K562 (cell line): ENCODE results near the gene PICK1. TPM values are rescaled to one million over a fixed set of nuclear protein-coding genes. Genes with fewer than 3 reads are reported as not detected.

Source experiments
- BDP1 ChIP-seq: IDR thresholded peaks from 3 replicates; pipeline ENCODE4 v1.6.1; 2011; ENCODE audit not compliant: insufficient read length, insufficient read depth
- ETV5 ChIP-seq: sonication (generic); formaldehyde crosslinking; IDR thresholded peaks from 2 replicates; pipeline ENCODE4 v1.4.0; 2020; ENCODE audit warnings: low read depth, mild to moderate bottlenecking, missing genetic modification reagents
- GABPA ChIP-seq: fragments of 200-800 bp; sonication (Bioruptor generic); conservative IDR thresholded peaks from 2 replicates; pipeline ENCODE4 v1.6.1; 2016; ENCODE audit warnings: low read depth, missing genetic modification characterization, missing compliant biosample characterization
- POLR2A ChIP-seq: fragments of 450-650 bp; conservative IDR thresholded peaks from 2 replicates; pipeline ENCODE4 v1.6.1; 2016
- TFAM ChIP-seq: fragments of 250-450 bp; sonication (Bioruptor Pico); conservative IDR thresholded peaks from 2 replicates; pipeline ENCODE4 v1.5.0; 2021; ENCODE audit warnings: mild to moderate bottlenecking, moderate library complexity
- ZNF717 ChIP-seq: fragments of 250-450 bp; sonication (Bioruptor Pico); IDR thresholded peaks from 2 replicates; pipeline ENCODE4 v1.5.0; 2021
- polyA plus RNA-seq, 8 experiments: library from polyadenylated mRNA; depleted of rRNA in 4 of 8; stranded (reverse) in 5 of 8; unstranded in 3 of 8; fragments of >200 nt; fragmentation: Nextera tagmentation in 2 of 8; fragmentation: Illumina TruSeq in 1 of 8; extraction: Ambion mirVana in 2 of 8; extraction: Trizol in 1 of 8; gene quantifications; 2 replicates each; pipeline versions ENCODE4 v1.2.1 to v1.2.3, GENCODE V29; 2011 to 2014; ENCODE audit warnings: inconsistent platforms in 1 of 8, missing spikeins in 1 of 8
- total RNA-seq, 7 experiments: library from RNA; depleted of rRNA in 6 of 7; stranded (reverse); fragments of >200 nt in 6 of 7; fragmentation: Illumina TruSeq in 2 of 7; extraction: Trizol in 2 of 7; gene quantifications; 2 replicates each; pipeline versions ENCODE4 v1.2.1 to v1.2.3, GENCODE V29; 2011 to 2021; ENCODE audit warnings: low replicate concordance in 1 of 7
- TF ChIP-seq, protein P1 (sequence below): fragments of 450-650 bp; IDR thresholded peaks from 2 replicates; pipeline ENCODE4 v1.7.0; 2016; ENCODE audit warnings: borderline replicate concordance
- TF ChIP-seq, protein P2 (sequence below), 2 experiments: fragments of 450-650 bp; IDR thresholded peaks; 2 replicates each; pipeline ENCODE4 v1.6.1; 2018; ENCODE audit warnings: mild to moderate bottlenecking in 2 of 2, low read depth in 1 of 2; ENCODE audit not compliant: partially characterized antibody in 2 of 2
- TF ChIP-seq, protein P3 (sequence below): fragments of 450-650 bp; IDR thresholded peaks from 2 replicates; pipeline ENCODE4 v1.6.1; 2016; ENCODE audit warnings: mild to moderate bottlenecking, moderate library complexity

Gene PICK1
- total and polyA plus RNA-seq, 9 of the 15 experiments (the other 6 are each of a cell fraction or from before 2014, with no cell fraction given) = 0.06 to 11.0 (median 7.9) TPM; not detected in 1

DNA sequence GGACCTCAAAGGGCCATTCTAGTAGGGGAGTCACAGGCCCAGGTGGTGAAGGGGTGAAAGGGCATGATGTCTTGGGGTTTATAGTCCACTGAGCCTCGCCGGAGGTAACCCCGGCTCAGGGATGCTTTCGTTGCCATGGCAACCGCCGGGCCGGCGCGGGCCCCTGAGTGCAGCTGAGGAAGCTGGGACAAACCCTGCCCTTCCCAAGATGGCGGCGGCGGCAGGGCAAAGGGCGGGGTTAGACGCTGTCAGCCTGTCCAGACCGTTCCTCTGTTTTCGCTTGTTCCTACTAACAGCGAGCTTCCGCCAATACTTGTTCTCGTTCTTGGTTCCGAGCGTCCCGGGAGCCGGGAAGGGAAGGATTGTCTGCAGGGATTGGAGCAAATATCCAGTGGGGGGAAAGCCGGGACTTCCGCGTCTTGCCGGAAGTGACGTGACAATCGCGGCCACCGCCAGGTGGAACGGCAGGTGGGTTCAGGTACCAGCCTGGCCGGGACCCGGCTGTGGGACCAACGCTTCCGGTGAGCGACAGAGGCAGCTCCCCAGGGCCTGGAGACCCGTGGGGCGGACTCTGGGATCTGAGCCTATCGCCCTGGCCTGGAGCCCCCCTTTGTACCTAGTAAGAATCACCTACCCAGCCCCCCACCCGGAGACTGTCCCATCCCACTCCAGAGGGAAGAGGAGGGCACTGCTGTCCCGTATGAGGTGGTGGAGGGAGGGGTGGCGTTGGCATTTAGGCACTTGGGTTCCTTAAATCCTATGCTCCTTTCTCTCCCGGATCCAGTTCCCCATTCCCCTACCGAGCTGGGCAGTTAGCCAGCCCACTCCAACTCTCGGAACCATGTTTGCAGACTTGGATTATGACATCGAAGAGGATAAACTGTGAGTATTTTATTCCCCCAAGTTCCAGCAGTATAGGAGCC lies at the start of gene PICK1 (continued):
- TF ChIP-seq, protein P1, sequence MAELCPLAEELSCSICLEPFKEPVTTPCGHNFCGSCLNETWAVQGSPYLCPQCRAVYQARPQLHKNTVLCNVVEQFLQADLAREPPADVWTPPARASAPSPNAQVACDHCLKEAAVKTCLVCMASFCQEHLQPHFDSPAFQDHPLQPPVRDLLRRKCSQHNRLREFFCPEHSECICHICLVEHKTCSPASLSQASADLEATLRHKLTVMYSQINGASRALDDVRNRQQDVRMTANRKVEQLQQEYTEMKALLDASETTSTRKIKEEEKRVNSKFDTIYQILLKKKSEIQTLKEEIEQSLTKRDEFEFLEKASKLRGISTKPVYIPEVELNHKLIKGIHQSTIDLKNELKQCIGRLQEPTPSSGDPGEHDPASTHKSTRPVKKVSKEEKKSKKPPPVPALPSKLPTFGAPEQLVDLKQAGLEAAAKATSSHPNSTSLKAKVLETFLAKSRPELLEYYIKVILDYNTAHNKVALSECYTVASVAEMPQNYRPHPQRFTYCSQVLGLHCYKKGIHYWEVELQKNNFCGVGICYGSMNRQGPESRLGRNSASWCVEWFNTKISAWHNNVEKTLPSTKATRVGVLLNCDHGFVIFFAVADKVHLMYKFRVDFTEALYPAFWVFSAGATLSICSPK = no peak
- no peak for TF ChIP-seq BDP1
- TF ChIP-seq, protein P2, sequence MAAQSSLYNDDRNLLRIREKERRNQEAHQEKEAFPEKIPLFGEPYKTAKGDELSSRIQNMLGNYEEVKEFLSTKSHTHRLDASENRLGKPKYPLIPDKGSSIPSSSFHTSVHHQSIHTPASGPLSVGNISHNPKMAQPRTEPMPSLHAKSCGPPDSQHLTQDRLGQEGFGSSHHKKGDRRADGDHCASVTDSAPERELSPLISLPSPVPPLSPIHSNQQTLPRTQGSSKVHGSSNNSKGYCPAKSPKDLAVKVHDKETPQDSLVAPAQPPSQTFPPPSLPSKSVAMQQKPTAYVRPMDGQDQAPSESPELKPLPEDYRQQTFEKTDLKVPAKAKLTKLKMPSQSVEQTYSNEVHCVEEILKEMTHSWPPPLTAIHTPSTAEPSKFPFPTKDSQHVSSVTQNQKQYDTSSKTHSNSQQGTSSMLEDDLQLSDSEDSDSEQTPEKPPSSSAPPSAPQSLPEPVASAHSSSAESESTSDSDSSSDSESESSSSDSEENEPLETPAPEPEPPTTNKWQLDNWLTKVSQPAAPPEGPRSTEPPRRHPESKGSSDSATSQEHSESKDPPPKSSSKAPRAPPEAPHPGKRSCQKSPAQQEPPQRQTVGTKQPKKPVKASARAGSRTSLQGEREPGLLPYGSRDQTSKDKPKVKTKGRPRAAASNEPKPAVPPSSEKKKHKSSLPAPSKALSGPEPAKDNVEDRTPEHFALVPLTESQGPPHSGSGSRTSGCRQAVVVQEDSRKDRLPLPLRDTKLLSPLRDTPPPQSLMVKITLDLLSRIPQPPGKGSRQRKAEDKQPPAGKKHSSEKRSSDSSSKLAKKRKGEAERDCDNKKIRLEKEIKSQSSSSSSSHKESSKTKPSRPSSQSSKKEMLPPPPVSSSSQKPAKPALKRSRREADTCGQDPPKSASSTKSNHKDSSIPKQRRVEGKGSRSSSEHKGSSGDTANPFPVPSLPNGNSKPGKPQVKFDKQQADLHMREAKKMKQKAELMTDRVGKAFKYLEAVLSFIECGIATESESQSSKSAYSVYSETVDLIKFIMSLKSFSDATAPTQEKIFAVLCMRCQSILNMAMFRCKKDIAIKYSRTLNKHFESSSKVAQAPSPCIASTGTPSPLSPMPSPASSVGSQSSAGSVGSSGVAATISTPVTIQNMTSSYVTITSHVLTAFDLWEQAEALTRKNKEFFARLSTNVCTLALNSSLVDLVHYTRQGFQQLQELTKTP (IDR thresholded peaks at IDR 0.05; ENCODE audit: low read depth in 1 of 2, partially characterized antibody in 2 of 2) = no peak
- TF ChIP-seq ZNF717 (CRISPR knock-in tag) = no peak
- peak; percentile 58 for TF ChIP-seq POLR2A
- TF ChIP-seq, protein P3, sequence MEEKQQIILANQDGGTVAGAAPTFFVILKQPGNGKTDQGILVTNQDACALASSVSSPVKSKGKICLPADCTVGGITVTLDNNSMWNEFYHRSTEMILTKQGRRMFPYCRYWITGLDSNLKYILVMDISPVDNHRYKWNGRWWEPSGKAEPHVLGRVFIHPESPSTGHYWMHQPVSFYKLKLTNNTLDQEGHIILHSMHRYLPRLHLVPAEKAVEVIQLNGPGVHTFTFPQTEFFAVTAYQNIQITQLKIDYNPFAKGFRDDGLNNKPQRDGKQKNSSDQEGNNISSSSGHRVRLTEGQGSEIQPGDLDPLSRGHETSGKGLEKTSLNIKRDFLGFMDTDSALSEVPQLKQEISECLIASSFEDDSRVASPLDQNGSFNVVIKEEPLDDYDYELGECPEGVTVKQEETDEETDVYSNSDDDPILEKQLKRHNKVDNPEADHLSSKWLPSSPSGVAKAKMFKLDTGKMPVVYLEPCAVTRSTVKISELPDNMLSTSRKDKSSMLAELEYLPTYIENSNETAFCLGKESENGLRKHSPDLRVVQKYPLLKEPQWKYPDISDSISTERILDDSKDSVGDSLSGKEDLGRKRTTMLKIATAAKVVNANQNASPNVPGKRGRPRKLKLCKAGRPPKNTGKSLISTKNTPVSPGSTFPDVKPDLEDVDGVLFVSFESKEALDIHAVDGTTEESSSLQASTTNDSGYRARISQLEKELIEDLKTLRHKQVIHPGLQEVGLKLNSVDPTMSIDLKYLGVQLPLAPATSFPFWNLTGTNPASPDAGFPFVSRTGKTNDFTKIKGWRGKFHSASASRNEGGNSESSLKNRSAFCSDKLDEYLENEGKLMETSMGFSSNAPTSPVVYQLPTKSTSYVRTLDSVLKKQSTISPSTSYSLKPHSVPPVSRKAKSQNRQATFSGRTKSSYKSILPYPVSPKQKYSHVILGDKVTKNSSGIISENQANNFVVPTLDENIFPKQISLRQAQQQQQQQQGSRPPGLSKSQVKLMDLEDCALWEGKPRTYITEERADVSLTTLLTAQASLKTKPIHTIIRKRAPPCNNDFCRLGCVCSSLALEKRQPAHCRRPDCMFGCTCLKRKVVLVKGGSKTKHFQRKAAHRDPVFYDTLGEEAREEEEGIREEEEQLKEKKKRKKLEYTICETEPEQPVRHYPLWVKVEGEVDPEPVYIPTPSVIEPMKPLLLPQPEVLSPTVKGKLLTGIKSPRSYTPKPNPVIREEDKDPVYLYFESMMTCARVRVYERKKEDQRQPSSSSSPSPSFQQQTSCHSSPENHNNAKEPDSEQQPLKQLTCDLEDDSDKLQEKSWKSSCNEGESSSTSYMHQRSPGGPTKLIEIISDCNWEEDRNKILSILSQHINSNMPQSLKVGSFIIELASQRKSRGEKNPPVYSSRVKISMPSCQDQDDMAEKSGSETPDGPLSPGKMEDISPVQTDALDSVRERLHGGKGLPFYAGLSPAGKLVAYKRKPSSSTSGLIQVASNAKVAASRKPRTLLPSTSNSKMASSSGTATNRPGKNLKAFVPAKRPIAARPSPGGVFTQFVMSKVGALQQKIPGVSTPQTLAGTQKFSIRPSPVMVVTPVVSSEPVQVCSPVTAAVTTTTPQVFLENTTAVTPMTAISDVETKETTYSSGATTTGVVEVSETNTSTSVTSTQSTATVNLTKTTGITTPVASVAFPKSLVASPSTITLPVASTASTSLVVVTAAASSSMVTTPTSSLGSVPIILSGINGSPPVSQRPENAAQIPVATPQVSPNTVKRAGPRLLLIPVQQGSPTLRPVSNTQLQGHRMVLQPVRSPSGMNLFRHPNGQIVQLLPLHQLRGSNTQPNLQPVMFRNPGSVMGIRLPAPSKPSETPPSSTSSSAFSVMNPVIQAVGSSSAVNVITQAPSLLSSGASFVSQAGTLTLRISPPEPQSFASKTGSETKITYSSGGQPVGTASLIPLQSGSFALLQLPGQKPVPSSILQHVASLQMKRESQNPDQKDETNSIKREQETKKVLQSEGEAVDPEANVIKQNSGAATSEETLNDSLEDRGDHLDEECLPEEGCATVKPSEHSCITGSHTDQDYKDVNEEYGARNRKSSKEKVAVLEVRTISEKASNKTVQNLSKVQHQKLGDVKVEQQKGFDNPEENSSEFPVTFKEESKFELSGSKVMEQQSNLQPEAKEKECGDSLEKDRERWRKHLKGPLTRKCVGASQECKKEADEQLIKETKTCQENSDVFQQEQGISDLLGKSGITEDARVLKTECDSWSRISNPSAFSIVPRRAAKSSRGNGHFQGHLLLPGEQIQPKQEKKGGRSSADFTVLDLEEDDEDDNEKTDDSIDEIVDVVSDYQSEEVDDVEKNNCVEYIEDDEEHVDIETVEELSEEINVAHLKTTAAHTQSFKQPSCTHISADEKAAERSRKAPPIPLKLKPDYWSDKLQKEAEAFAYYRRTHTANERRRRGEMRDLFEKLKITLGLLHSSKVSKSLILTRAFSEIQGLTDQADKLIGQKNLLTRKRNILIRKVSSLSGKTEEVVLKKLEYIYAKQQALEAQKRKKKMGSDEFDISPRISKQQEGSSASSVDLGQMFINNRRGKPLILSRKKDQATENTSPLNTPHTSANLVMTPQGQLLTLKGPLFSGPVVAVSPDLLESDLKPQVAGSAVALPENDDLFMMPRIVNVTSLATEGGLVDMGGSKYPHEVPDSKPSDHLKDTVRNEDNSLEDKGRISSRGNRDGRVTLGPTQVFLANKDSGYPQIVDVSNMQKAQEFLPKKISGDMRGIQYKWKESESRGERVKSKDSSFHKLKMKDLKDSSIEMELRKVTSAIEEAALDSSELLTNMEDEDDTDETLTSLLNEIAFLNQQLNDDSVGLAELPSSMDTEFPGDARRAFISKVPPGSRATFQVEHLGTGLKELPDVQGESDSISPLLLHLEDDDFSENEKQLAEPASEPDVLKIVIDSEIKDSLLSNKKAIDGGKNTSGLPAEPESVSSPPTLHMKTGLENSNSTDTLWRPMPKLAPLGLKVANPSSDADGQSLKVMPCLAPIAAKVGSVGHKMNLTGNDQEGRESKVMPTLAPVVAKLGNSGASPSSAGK = no peak
- peak; percentile 96 for TF ChIP-seq GABPA
- TF ChIP-seq ETV5 (CRISPR knock-in tag) = peak; percentile 45; the same call in 1 of the 2 replicates
- no peak for TF ChIP-seq TFAM (CRISPR knock-in tag)
